Transverse colon (tissue), 4 donors: ENCODE data around the gene RPS15.

ENCODE experiments used
- POLR2A ChIP-seq: fragments of 450-650 bp; IDR thresholded peaks from one replicate; pipeline ENCODE4 v1.6.1; 2016; ENCODE audit warnings: antibody characterized with exemption, mild to moderate bottlenecking, moderate library complexity
- POLR2AphosphoS5 ChIP-seq, 3 donors: sonication (generic); formaldehyde crosslinking; IDR thresholded peaks; one replicate each; pipeline ENCODE4 v1.6.1; 2016; ENCODE audit warnings: antibody characterized with exemption in 3 of 3
- TF ChIP-seq, protein P1 (sequence below), 5 experiments: fragments of 200-600 bp in 3 of 5; fragments of 450-650 bp in 2 of 5; sonication (generic) in 3 of 5; IDR thresholded peaks; 1 replicate in 2 of 5; 2 replicates in 3 of 5; pipeline ENCODE4 v1.5.1; 2016 to 2017; ENCODE audit warnings: antibody characterized with exemption in 5 of 5, inconsistent platforms in 3 of 5, mild to moderate bottlenecking in 2 of 5, moderate library complexity in 1 of 5

DNA sequence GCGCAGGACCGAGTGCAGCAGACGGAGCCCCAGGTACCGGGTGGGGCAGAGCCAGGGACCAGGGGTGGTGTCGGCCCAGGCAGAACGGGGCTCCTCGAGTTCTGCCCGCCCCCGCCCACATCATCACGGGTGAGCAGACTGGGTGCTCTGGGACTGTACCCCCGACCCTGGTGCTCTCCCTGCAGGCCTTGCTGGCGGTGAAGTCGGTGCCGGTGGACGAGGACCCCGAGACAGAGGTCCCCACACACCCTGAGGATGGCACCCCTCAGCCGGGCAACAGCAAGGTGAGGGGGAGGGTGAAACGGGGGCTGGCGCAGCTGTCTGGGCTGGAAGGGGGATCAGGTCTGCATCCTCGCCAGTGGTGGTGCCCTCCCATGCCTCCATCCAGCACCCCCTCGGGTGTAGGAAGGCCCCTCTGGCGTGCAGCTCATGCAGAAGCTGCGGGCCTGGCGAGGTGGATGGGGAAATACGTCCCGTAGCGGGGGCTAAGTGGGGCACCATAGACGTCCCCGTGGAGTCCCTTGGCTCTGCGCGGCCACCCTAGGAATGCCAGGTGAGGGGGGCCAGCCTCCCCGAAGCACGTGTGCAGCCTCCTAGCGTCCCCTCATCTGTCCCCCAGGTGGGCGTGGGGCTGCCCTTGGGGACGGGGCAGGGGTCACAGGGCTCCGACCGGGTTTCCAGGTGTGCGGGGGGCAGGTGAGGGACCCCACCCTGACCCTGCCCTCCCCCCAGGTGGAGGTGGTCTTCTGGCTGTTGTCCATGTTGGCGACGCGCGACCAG lies 18.1 kb downstream of the RPS15 start:
- TF ChIP-seq, protein P1, sequence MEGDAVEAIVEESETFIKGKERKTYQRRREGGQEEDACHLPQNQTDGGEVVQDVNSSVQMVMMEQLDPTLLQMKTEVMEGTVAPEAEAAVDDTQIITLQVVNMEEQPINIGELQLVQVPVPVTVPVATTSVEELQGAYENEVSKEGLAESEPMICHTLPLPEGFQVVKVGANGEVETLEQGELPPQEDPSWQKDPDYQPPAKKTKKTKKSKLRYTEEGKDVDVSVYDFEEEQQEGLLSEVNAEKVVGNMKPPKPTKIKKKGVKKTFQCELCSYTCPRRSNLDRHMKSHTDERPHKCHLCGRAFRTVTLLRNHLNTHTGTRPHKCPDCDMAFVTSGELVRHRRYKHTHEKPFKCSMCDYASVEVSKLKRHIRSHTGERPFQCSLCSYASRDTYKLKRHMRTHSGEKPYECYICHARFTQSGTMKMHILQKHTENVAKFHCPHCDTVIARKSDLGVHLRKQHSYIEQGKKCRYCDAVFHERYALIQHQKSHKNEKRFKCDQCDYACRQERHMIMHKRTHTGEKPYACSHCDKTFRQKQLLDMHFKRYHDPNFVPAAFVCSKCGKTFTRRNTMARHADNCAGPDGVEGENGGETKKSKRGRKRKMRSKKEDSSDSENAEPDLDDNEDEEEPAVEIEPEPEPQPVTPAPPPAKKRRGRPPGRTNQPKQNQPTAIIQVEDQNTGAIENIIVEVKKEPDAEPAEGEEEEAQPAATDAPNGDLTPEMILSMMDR (IDR thresholded peaks at IDR 0.05) = no peak
- TF ChIP-seq POLR2A (no peak), POLR2AphosphoS5 (IDR thresholded peaks at IDR 0.05) (no peak)
